IMR-90 (cell line): ENCODE measurements around the gene SHISAL1.

Source experiments
- BHLHE40 ChIP-seq: fragments of 150-350 bp; IDR thresholded peaks from 2 replicates; pipeline ENCODE4 v1.6.1; 2016; ENCODE audit warnings: mild to moderate bottlenecking, low read depth, low read length
- CEBPB ChIP-seq: IDR thresholded peaks from 2 replicates; pipeline ENCODE4 v1.6.1; 2012; ENCODE audit warnings: low read depth, low read length, improper control_type of control experiment
- CHD1 ChIP-seq: IDR thresholded peaks from 2 replicates; pipeline ENCODE4 v1.6.1; 2012; ENCODE audit warnings: low read depth, low read length, improper control_type of control experiment
- CTCF ChIP-seq: conservative IDR thresholded peaks from 2 replicates; pipeline ENCODE4 v1.5.1; 2012; ENCODE audit warnings: mild to moderate bottlenecking, low read depth, low read length, improper control_type of control experiment
- MXI1 ChIP-seq: IDR thresholded peaks from 2 replicates; pipeline ENCODE4 v1.6.1; 2012; ENCODE audit warnings: low read depth, mild to moderate bottlenecking, low read length, moderate library complexity, borderline replicate concordance
- POLR2A ChIP-seq: IDR thresholded peaks from 2 replicates; pipeline ENCODE4 v1.6.1; 2012; ENCODE audit warnings: mild to moderate bottlenecking, low read depth, low read length
- RAD21 ChIP-seq: IDR thresholded peaks from 2 replicates; pipeline ENCODE4 v1.6.1; 2012; ENCODE audit warnings: low read length, improper control_type of control experiment
- RCOR1 ChIP-seq: IDR thresholded peaks from 2 replicates; pipeline ENCODE4 v1.6.1; 2012; ENCODE audit warnings: mild to moderate bottlenecking, low read length, improper control_type of control experiment; ENCODE audit not compliant: insufficient replicate concordance
- RFX5 ChIP-seq: IDR thresholded peaks from 2 replicates; pipeline ENCODE4 v1.8.0; 2012; ENCODE audit warnings: low read depth, mild to moderate bottlenecking, low read length, moderate library complexity
- SMC3 ChIP-seq: fragments of 150-350 bp; IDR thresholded peaks from 2 replicates; pipeline ENCODE4 v1.6.1; 2016; ENCODE audit warnings: low read depth, mild to moderate bottlenecking, antibody characterized with exemption, low read length, moderate library complexity
- USF2 ChIP-seq: fragments of 150-350 bp; IDR thresholded peaks from 2 replicates; pipeline ENCODE4 v1.6.1; 2017; ENCODE audit warnings: mild to moderate bottlenecking, antibody characterized with exemption, low read length, low read depth
- TF ChIP-seq, protein P1 (sequence below): fragments of 150-350 bp; IDR thresholded peaks from 2 replicates; pipeline ENCODE4 v1.6.1; 2016; ENCODE audit warnings: low read depth, mild to moderate bottlenecking, low read length, moderate library complexity, borderline replicate concordance

GRCh38 chr22:44206330-44206645 lies 106.5 kb downstream of the SHISAL1 start:
- no peak for TF ChIP-seq CTCF
- no peak for TF ChIP-seq USF2
- TF ChIP-seq SMC3, result no peak
- no peak for TF ChIP-seq RAD21
- no peak for TF ChIP-seq POLR2A
- TF ChIP-seq, protein P1, sequence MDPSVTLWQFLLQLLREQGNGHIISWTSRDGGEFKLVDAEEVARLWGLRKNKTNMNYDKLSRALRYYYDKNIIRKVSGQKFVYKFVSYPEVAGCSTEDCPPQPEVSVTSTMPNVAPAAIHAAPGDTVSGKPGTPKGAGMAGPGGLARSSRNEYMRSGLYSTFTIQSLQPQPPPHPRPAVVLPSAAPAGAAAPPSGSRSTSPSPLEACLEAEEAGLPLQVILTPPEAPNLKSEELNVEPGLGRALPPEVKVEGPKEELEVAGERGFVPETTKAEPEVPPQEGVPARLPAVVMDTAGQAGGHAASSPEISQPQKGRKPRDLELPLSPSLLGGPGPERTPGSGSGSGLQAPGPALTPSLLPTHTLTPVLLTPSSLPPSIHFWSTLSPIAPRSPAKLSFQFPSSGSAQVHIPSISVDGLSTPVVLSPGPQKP, result no peak
- TF ChIP-seq CEBPB, result no peak
- no peak for TF ChIP-seq MXI1
- no peak for TF ChIP-seq RFX5
- TF ChIP-seq BHLHE40, result no peak
- TF ChIP-seq RCOR1, result no peak
- TF ChIP-seq CHD1, result no peak
